Measurements from ENCODE around the gene G3BP2.

- TF ChIP-seq EZH2 (IDR thresholded peaks at IDR 0.05; ENCODE audit: insufficient read depth, poor library complexity, severe bottlenecking) (no peak), EZH2phosphoT487 (IDR thresholded peaks at IDR 0.05; ENCODE audit: insufficient read depth, low read depth) (no peak)
Observed at GRCh38 chr4:75710246-75710645, 37.0 kb upstream of the G3BP2 start.

Data from GM23248 (cell line).